DOHH2 (cell line): Measurements from ENCODE around the gene TSEN2.

Experiments used
- H3F3A ChIP-seq: fragments of 200-600 bp; sonication (generic), shearing (Covaris generic); 2 replicates; pipeline ENCODE4 v1.6.0; 2016; ENCODE audit warnings: antibody characterized with exemption, mild to moderate bottlenecking; ENCODE audit not compliant: control insufficient read depth, insufficient read depth
- H3K27ac ChIP-seq: fragments of 200-600 bp; sonication (generic); 2 replicates; pipeline ENCODE4 v1.5.1; 2014; ENCODE audit warnings: low read depth, mild to moderate bottlenecking, low read length, moderate library complexity
- H3K27me3 ChIP-seq: fragments of 200-600 bp; sonication (generic); 2 replicates; pipeline ENCODE4 v1.6.1; 2014; ENCODE audit warnings: mild to moderate bottlenecking, low read length, mixed read lengths; ENCODE audit not compliant: control insufficient read depth
- H3K36me3 ChIP-seq: fragments of 200-600 bp; sonication (generic); 2 replicates; pipeline ENCODE4 v1.6.1; 2014; ENCODE audit warnings: mild to moderate bottlenecking, low read length, moderate library complexity, mixed read lengths; ENCODE audit not compliant: control insufficient read depth
- H3K4me1 ChIP-seq: fragments of 200-600 bp; sonication (generic); 2 replicates; pipeline ENCODE4 v1.6.1; 2014; ENCODE audit warnings: mild to moderate bottlenecking, low read length, mixed read lengths; ENCODE audit not compliant: control insufficient read depth
- H3K4me2 ChIP-seq: fragments of 200-600 bp; sonication (generic); 2 replicates; pipeline ENCODE4 v1.6.0; 2014; ENCODE audit warnings: mild to moderate bottlenecking, low read length, moderate library complexity
- H3K4me3 ChIP-seq: fragments of 200-600 bp; sonication (generic); 2 replicates; pipeline ENCODE4 v1.5.1; 2014; ENCODE audit warnings: mild to moderate bottlenecking, low read length, mixed read lengths
- H3K79me2 ChIP-seq: fragments of 200-600 bp; sonication (generic); 2 replicates; pipeline ENCODE4 v1.6.1; 2014; ENCODE audit warnings: mild to moderate bottlenecking, low read length, mixed read lengths; ENCODE audit not compliant: control insufficient read depth
- H3K9me2 ChIP-seq: fragments of 200-600 bp; sonication (generic); replicated peaks from 2 replicates; pipeline ENCODE4 v1.6.1; 2014; ENCODE audit warnings: mild to moderate bottlenecking, low read length, mixed read lengths; ENCODE audit not compliant: control insufficient read depth
- H3K9me3 ChIP-seq: fragments of 200-600 bp; sonication (generic); 2 replicates; pipeline ENCODE4 v1.6.1; 2014; ENCODE audit warnings: antibody characterized with exemption, low read length, mixed read lengths; ENCODE audit not compliant: control insufficient read depth, insufficient read depth
- H4K20me1 ChIP-seq: fragments of 200-600 bp; sonication (generic); 2 replicates; pipeline ENCODE4 v1.6.0; 2014; ENCODE audit warnings: low read depth, mild to moderate bottlenecking, antibody characterized with exemption, low read length, moderate library complexity; ENCODE audit not compliant: control insufficient read depth, insufficient read depth
- EZH2phosphoT487 ChIP-seq: fragments of 200-600 bp; sonication (generic); IDR thresholded peaks from 2 replicates; pipeline ENCODE4 v1.6.1; 2017; ENCODE audit warnings: borderline replicate concordance, mild to moderate bottlenecking, antibody characterized with exemption, low read length, moderate library complexity, mixed read lengths
- TF ChIP-seq, protein P1 (sequence below): fragments of 200-600 bp; sonication (generic); IDR thresholded peaks from one replicate; pipeline ENCODE4 v1.5.1; 2014; ENCODE audit warnings: antibody characterized with exemption, mild to moderate bottlenecking, low read depth, low read length; ENCODE audit not compliant: poor library complexity, severe bottlenecking

Gene TSEN2

DNA sequence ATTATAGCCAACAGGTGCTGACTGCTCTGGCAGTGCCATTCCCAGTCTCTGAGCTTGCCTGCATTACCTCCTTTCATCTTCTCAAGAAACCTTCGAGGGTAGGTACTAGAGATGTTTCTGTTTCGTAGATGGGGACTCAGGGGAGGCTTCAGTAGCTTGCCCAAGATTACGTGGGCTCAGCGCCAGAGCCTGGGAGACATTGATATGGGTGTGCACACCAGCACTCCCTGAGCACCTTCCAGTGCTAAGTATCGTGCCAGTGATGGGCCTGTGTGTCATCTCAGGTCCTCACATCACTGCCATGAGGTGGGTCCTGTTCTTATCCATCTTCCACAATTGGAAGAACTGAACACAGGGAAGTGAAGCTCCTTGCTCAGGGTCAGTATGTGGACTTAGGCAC lies 15.2 kb downstream of the TSEN2 start:
- Histone ChIP-seq H3K4me3 (no peak overlapping the region), H4K20me1 (no peaks in the 10 kb centered on the region), H3K36me3 (peaks cover 86% of the 10 kb centered on the region), H3K79me2 (no peaks in the 10 kb centered on the region), H3K4me2 (no peak overlapping the region), H3K27ac (no peak overlapping the region), H3K9me3 (no peaks in the 10 kb centered on the region), H3F3A (no peaks in the 10 kb centered on the region), H3K9me2 (no peaks in the 10 kb centered on the region), H3K4me1 (no peaks in the 10 kb centered on the region), H3K27me3 (no peaks in the 10 kb centered on the region)
- no peak for TF ChIP-seq EZH2phosphoT487
- TF ChIP-seq, protein P1, sequence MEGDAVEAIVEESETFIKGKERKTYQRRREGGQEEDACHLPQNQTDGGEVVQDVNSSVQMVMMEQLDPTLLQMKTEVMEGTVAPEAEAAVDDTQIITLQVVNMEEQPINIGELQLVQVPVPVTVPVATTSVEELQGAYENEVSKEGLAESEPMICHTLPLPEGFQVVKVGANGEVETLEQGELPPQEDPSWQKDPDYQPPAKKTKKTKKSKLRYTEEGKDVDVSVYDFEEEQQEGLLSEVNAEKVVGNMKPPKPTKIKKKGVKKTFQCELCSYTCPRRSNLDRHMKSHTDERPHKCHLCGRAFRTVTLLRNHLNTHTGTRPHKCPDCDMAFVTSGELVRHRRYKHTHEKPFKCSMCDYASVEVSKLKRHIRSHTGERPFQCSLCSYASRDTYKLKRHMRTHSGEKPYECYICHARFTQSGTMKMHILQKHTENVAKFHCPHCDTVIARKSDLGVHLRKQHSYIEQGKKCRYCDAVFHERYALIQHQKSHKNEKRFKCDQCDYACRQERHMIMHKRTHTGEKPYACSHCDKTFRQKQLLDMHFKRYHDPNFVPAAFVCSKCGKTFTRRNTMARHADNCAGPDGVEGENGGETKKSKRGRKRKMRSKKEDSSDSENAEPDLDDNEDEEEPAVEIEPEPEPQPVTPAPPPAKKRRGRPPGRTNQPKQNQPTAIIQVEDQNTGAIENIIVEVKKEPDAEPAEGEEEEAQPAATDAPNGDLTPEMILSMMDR: no peak

DNA sequence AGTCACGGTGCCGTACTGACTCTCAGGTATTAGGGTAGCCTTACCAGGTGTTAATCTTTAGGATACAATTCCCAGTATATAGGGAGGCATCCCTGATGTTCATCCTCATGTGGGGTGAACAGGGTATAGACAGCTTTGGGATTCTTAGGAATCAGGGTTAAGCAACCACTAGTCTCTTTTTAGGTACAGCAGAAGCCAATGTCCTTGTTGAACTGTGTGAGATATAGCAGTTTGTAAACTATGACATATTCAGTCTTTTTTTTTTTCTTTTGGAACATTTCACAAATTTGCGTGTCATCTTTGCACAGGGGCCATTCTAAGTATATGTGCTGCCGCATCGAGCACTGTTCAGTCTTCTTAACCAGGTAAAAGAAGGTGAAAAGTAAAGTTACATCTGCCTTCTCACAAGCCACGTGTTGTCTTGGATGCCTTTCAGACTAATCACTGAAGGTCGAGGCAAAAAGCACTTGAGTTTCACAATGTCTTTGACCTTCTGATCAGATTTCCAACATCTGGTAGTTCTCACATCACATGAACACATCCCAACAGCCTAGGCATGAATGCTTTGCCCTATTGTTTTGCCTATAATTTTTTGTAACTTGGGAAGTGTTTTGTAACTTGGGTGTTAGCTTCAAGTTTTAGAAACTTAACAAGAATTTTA lies 17.2 kb downstream of the TSEN2 start:
- H3F3A ChIP-seq: no peaks in the 10 kb centered on the region
- no peaks in the 10 kb centered on the region for H3K4me1 ChIP-seq
- peaks cover 87% of the 10 kb centered on the region for H3K36me3 ChIP-seq
- H3K4me3 ChIP-seq: no peak overlapping the region
- no peaks in the 10 kb centered on the region for H4K20me1 ChIP-seq
- H3K9me2 ChIP-seq: no peaks in the 10 kb centered on the region
- H3K27me3 ChIP-seq: no peaks in the 10 kb centered on the region
- no peak overlapping the region for H3K27ac ChIP-seq
- TF ChIP-seq, protein P1: no peak
- no peak for TF ChIP-seq EZH2phosphoT487
- no peaks in the 10 kb centered on the region for H3K79me2 ChIP-seq
- H3K9me3 ChIP-seq: no peaks in the 10 kb centered on the region
- H3K4me2 ChIP-seq: no peak overlapping the region

DNA sequence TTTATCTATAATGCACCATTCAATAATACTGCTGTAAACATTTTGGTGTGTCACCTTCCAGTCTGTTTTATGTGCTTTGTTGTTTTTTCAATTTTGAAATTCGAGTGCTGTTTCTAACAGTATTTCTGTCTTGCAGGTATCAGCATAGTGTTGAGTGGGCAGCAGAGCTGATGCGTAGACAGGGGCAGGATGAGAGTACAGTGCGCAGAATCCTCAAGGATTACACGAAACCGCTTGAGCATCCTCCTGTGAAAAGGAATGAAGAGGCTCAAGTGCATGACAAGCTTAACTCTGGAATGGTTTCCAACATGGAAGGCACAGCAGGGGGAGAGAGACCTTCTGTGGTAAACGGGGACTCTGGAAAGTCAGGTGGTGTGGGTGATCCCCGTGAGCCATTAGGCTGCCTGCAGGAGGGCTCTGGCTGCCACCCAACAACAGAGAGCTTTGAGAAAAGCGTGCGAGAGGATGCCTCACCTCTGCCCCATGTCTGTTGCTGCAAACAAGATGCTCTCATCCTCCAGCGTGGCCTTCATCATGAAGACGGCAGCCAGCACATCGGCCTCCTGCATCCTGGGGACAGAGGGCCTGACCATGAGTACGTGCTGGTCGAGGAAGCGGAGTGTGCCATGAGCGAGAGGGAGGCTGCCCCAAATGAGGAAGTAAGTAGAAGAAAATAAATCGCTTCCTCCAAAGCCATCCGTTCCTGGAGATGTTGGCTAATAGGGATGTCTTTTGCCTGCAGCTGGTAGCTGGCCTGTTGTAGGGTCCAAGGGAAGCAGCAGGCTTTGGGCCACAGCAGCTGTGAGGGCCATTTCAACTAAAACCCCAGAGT lies 19.1 kb downstream of the TSEN2 start:
- Histone ChIP-seq H3K9me2 (no peaks in the 10 kb centered on the region), H3K9me3 (no peaks in the 10 kb centered on the region), H3K79me2 (no peaks in the 10 kb centered on the region), H3K27me3 (no peaks in the 10 kb centered on the region), H3F3A (no peaks in the 10 kb centered on the region), H3K27ac (no peak overlapping the region), H3K4me1 (no peaks in the 10 kb centered on the region), H3K4me2 (no peak overlapping the region), H3K4me3 (no peak overlapping the region), H3K36me3 (peaks cover 77% of the 10 kb centered on the region), H4K20me1 (no peaks in the 10 kb centered on the region)
- TF ChIP-seq, protein P1: no peak
- no peak for TF ChIP-seq EZH2phosphoT487
